ENCODE data around the gene CYFIP1. TPM values are rescaled to one million over a fixed set of nuclear protein-coding genes. Genes with fewer than 3 reads are reported as not detected.

Gene CYFIP1
- total and polyA plus RNA-seq, 2 of the 13 experiments (the other 11 are each of a cell fraction or from before 2014, with no cell fraction given) = 38.1 to 58.3 TPM

DNA sequence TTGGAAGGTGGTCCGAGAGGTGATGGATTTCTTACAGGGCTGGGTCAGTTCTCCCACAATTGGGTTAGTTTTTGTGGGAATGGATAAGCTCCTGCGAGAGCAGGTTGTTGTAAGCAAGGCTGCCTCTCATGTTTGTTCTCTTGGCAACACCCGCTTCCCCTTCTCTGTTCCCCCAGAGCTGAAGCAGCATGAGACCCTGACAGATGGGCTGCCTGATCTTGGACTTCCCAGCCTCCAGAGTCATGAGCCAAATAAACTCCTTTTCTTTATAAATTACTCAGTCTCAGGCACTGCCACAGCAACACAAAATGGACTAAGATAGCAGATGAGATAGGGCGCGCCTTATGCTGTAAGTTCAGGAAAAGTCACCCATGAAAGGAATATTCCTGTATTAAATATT lies 103.1 kb downstream of the CYFIP1 start:
- Histone ChIP-seq H4K20me1 (ENCODE audit: insufficient read depth, low read length) (no peaks in the 10 kb centered on the region), H3K27me3 (ENCODE audit: control insufficient read depth in 1 of 2, insufficient read depth in 2 of 2, low read length in 2 of 2) (no peaks in the 10 kb centered on the region), H3K4me2 (ENCODE audit: low read depth, low read length) (no peak overlapping the region), H3K9me3 (ENCODE audit: low read length) (no peaks in the 10 kb centered on the region), H3K4me3 (replicated peaks in 1 of 3; ENCODE audit: insufficient read depth in 1 of 3, low read depth in 2 of 3, low read length in 3 of 3) (no peak overlapping the region), H3K9ac (ENCODE audit: insufficient read depth, low read depth, low read length) (no peak overlapping the region), H3K36me3 (replicated peaks in 1 of 2; ENCODE audit: control insufficient read depth in 1 of 2, insufficient read depth in 2 of 2, low read length in 2 of 2) (peaks cover 24 to 54% of the 10 kb centered on the region in 2 experiments), H3K27ac (ENCODE audit: extremely low read length, insufficient read depth, low read length) (no peak overlapping the region), H3K4me1 (ENCODE audit: insufficient read depth, low read length) (no peaks in the 10 kb centered on the region), H3K79me2 (ENCODE audit: insufficient read depth, low read length) (no peaks in the 10 kb centered on the region), H2AFZ (ENCODE audit: low read length) (no peak overlapping the region)
- in situ Hi-C loops (cut with HindIII; ENCODE audit: extremely low pct_ligation_motif_present, low pct_unique_long_range_greater_than_20kb) = no loop called here
- no peak for FAIRE-seq
- ChIA-PET POLR2A (no interaction called here), CTCF (ENCODE audit: low intra/inter-chr PET ratio, low total read pairs) (no interaction called here)
- TF ChIP-seq BHLHE40 (IDR thresholded peaks at IDR 0.05; ENCODE audit: low read length) (no peak), IKZF1 (IDR thresholded peaks at IDR 0.05) (no peak), ZNF564 (CRISPR knock-in tag; IDR thresholded peaks at IDR 0.05) (peak; percentile 93; the same call in 1 of the 2 replicates)
- BruUV-seq (replicated peaks) = no TSS peak
- WGBS (ENCODE audit: low lambda C conversion rate) = 100% methylated on average over 5 of the region's 5 CpGs
- intact Hi-C loops (cut with micrococcal nuclease; ENCODE audit: unreplicated experiment) = loop anchor here (5.0 kb wide), 1 partner anchor 35 kb away; no protein-coding TSS in a partner anchor
- ATAC-seq = no peak
- no peak for DNase-seq (ENCODE audit: low spot score)

DNA sequence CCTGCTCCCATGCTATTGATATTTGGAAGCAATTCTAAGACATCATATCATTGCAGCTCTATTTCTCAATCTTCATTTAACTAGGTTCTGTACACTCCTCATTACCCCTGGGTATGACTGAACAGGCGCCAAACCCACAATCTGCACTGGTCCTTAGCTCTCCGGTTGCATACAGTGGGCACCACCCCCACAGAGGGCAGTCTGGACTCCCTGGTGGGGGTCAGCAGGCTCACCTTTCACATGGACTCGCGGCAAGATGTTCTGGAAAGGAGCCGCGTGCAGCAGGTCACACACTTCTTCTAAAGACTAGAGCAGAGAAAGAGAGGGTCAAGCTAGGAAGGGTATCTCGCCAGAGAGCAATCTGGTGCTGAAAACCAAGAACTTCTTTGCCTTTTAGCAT lies 105.2 kb downstream of the CYFIP1 start:
- Histone ChIP-seq H3K4me3 (replicated peaks in 1 of 3; ENCODE audit: insufficient read depth in 1 of 3, low read depth in 2 of 3, low read length in 3 of 3) (no peak overlapping the region), H3K9ac (ENCODE audit: insufficient read depth, low read depth, low read length) (no peak overlapping the region), H3K4me2 (ENCODE audit: low read depth, low read length) (no peak overlapping the region), H3K79me2 (ENCODE audit: insufficient read depth, low read length) (no peaks in the 10 kb centered on the region), H3K27me3 (ENCODE audit: control insufficient read depth in 1 of 2, insufficient read depth in 2 of 2, low read length in 2 of 2) (no peaks in the 10 kb centered on the region), H3K36me3 (replicated peaks in 1 of 2; ENCODE audit: control insufficient read depth in 1 of 2, insufficient read depth in 2 of 2, low read length in 2 of 2) (peaks cover 27 to 54% of the 10 kb centered on the region in 2 experiments; a peak in 4 of 5 replicates), H2AFZ (ENCODE audit: low read length) (no peak overlapping the region), H4K20me1 (ENCODE audit: insufficient read depth, low read length) (no peaks in the 10 kb centered on the region), H3K9me3 (ENCODE audit: low read length) (no peaks in the 10 kb centered on the region), H3K4me1 (ENCODE audit: insufficient read depth, low read length) (no peaks in the 10 kb centered on the region), H3K27ac (ENCODE audit: extremely low read length, insufficient read depth, low read length) (no peak overlapping the region)
- CTCF ChIA-PET (ENCODE audit: low intra/inter-chr PET ratio, low total read pairs) = no interaction called here
- FAIRE-seq (no peak), ATAC-seq (no peak), DNase-seq (ENCODE audit: low spot score) (no peak)
- intact Hi-C loops (cut with micrococcal nuclease; ENCODE audit: unreplicated experiment) = loop anchor here (5.0 kb wide), 1 partner anchor 33 kb away; no protein-coding TSS in a partner anchor
- no TSS peak for BruUV-seq (replicated peaks)
- POLR2A ChIA-PET = no interaction called here
- 95% methylated on average over 7 of the region's 7 CpGs for WGBS (ENCODE audit: low lambda C conversion rate)
- in situ Hi-C loops (cut with HindIII; ENCODE audit: extremely low pct_ligation_motif_present, low pct_unique_long_range_greater_than_20kb) = no loop called here
- TF ChIP-seq, protein P1, sequence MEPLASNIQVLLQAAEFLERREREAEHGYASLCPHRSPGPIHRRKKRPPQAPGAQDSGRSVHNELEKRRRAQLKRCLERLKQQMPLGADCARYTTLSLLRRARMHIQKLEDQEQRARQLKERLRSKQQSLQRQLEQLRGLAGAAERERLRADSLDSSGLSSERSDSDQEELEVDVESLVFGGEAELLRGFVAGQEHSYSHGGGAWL (CRISPR knock-in tag; IDR thresholded peaks at IDR 0.05) = no peak
- TF ChIP-seq, protein P2, sequence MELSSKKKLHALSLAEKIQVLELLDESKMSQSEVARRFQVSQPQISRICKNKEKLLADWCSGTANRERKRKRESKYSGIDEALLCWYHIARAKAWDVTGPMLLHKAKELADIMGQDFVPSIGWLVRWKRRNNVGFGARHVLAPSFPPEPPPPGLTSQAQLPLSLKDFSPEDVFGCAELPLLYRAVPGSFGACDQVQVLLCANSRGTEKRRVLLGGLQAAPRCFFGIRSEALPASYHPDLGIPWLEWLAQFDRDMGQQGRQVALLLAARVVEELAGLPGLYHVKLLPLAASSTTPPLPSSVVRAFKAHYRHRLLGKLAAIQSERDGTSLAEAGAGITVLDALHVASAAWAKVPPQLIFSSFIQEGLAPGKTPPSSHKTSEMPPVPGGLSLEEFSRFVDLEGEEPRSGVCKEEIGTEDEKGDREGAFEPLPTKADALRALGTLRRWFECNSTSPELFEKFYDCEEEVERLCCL (CRISPR knock-in tag; IDR thresholded peaks at IDR 0.05; ENCODE audit: borderline replicate concordance) = no peak
- TF ChIP-seq, protein P3, sequence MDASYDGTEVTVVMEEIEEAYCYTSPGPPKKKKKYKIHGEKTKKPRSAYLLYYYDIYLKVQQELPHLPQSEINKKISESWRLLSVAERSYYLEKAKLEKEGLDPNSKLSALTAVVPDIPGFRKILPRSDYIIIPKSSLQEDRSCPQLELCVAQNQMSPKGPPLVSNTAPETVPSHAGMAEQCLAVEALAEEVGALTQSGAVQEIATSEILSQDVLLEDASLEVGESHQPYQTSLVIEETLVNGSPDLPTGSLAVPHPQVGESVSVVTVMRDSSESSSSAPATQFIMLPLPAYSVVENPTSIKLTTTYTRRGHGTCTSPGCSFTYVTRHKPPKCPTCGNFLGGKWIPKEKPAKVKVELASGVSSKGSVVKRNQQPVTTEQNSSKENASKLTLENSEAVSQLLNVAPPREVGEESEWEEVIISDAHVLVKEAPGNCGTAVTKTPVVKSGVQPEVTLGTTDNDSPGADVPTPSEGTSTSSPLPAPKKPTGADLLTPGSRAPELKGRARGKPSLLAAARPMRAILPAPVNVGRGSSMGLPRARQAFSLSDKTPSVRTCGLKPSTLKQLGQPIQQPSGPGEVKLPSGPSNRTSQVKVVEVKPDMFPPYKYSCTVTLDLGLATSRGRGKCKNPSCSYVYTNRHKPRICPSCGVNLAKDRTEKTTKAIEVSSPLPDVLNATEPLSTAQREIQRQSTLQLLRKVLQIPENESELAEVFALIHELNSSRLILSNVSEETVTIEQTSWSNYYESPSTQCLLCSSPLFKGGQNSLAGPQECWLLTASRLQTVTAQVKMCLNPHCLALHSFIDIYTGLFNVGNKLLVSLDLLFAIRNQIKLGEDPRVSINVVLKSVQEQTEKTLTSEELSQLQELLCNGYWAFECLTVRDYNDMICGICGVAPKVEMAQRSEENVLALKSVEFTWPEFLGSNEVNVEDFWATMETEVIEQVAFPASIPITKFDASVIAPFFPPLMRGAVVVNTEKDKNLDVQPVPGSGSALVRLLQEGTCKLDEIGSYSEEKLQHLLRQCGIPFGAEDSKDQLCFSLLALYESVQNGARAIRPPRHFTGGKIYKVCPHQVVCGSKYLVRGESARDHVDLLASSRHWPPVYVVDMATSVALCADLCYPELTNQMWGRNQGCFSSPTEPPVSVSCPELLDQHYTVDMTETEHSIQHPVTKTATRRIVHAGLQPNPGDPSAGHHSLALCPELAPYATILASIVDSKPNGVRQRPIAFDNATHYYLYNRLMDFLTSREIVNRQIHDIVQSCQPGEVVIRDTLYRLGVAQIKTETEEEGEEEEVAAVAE (CRISPR knock-in tag; IDR thresholded peaks at IDR 0.05; ENCODE audit: borderline replicate concordance) = no peak
- TF ChIP-seq ZFP36L2 (CRISPR knock-in tag; IDR thresholded peaks at IDR 0.05) = no peak
- no peak for TF ChIP-seq ZNF7 (CRISPR knock-in tag; IDR thresholded peaks at IDR 0.05)
- no peak for TF ChIP-seq SALL2 (CRISPR knock-in tag; IDR thresholded peaks at IDR 0.05)
- TF ChIP-seq ZNF547 (CRISPR knock-in tag; IDR thresholded peaks at IDR 0.05) = no peak
- TF ChIP-seq ETS1 (CRISPR knock-in tag; IDR thresholded peaks at IDR 0.05) = no peak
- no peak for TF ChIP-seq ZSCAN31 (CRISPR knock-in tag; IDR thresholded peaks at IDR 0.05; ENCODE audit: low read depth)
